C4-2B (cell line): ENCODE data around the gene ICA1L.

ENCODE experiments used
- H3K27ac ChIP-seq: fragments of 450-650 bp; 2 replicates; pipeline ENCODE4 v1.5.1; 2017
- CTCF ChIP-seq: fragments of 450-650 bp; conservative IDR thresholded peaks from 2 replicates; pipeline ENCODE4 v1.5.1; 2017; ENCODE audit warnings: mild to moderate bottlenecking
- ZFX ChIP-seq: fragments of 450-650 bp; IDR thresholded peaks from 2 replicates; pipeline ENCODE4 v1.6.1; 2017

Gene ICA1L

DNA sequence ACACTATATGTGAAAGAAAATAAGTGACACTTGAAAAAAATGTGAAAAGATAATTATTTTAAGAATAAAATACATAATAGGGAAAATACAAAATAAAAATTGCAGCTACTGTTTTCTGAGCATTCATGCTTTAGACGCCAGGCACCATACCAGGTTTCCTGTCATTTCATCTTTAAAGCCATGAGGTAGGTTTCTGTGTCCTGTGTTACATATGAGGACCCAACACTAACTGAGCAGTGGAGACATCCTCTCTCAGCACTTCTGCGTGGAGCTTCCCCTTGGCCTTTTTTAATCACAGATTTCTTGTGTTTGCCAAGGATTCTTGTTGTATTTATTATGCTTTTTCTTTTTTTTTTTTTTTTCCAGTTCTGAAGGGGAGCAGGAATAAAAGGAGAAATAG, 119.5 kb downstream of the ICA1L start:
- no peak overlapping the region for H3K27ac ChIP-seq
- TF ChIP-seq ZFX (no peak), CTCF (no peak)

DNA sequence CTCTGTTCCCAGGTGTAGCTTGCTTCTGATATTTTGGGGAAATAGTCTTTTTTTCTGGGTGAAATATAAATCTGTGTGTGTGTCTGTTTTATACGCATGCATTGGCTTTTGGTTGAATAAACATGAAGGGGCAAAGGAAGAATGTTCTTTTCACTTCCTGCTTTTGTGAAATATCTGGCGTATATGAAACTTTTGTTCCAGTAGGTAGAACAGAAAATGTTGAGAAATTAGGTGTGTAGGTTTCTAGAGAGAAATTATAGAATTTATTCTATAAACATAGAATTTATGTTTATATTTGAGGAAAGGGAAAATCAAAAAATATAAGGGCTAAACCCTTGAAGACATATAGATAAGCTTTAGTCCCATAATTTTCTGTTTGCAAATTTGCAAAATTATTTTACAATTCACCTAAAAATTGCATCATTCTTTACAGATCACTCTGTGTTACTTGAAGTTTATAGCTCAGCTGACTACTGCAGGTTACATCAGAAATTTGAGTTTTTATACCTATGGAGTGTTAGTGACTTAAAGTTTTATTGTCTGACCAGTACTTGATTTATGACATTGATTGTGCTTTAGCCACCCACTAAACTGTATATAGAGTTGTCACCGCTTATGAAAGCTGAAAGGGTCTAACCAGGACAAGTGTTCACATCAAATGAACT, 120.7 kb downstream of the ICA1L start:
- TF ChIP-seq CTCF (no peak), ZFX (no peak)
- no peak overlapping the region for H3K27ac ChIP-seq

GRCh38 chr2:202749477-202749876, 122.1 kb downstream of the ICA1L start:
- H3K27ac ChIP-seq, result no peak overlapping the region
- TF ChIP-seq ZFX (no peak), CTCF (no peak)

GRCh38 chr2:202743613-202744012, 128.0 kb downstream of the ICA1L start:
- no peak for TF ChIP-seq ZFX
- no peak for TF ChIP-seq CTCF
- no peak overlapping the region for H3K27ac ChIP-seq

GRCh38 chr2:202736826-202737225, 134.7 kb downstream of the ICA1L start:
- TF ChIP-seq CTCF, result no peak
- no peak for TF ChIP-seq ZFX
- H3K27ac ChIP-seq, result no peak overlapping the region

- no peak overlapping the region for H3K27ac ChIP-seq
- TF ChIP-seq CTCF (no peak), ZFX (no peak)
Observed at GRCh38 chr2:202726070-202726469, 145.5 kb downstream of the ICA1L start.

- H3K27ac ChIP-seq, result no peak overlapping the region
- no peak for TF ChIP-seq ZFX
Observed at GRCh38 chr2:202723746-202724145, 147.8 kb downstream of the ICA1L start.
